Measurements from ENCODE around the gene CHCHD10. TPM values are rescaled to one million over a fixed set of nuclear protein-coding genes. Genes with fewer than 3 reads are reported as not detected.

The CHCHD10 gene
- total and polyA plus RNA-seq, 2 of the 4 experiments (the other 2 are of a cell fraction) = 2.2 to 11.2 TPM

GRCh38 chr22:23804781-23805291 is 37.1 kb upstream of the CHCHD10 start:
- no peak overlapping the region for H2BK5ac ChIP-seq (ENCODE audit: low read depth, low read length, poor library complexity, severe bottlenecking)
- no peak for ATAC-seq (ENCODE audit: low read depth)
- H2BK120ac ChIP-seq (ENCODE audit: low read depth, low read length) = no peak overlapping the region
- ChIA-PET CTCF (no interaction called here), POLR2A (ENCODE audit: unreplicated experiment) (no interaction called here)
- in situ Hi-C loops (cut with MboI; ENCODE audit: low sequenced_read_pairs) (no loop called here), intact Hi-C loops (cut with micrococcal nuclease) (no loop called here), dilution Hi-C loops (cut with HindIII; ENCODE audit: low sequenced_read_pairs, unreplicated experiment) (no loop called here)
- H2AFZ ChIP-seq (replicated peaks; ENCODE audit: low read length, poor library complexity) = no peak overlapping the region
- no peak overlapping the region for H3K4ac ChIP-seq (ENCODE audit: low read depth, low read length)
- no peak overlapping the region for H3K9ac ChIP-seq (ENCODE audit: low read depth, low read length)
- no peak overlapping the region for H4K5ac ChIP-seq (ENCODE audit: low read depth, low read length)
- H3K56ac ChIP-seq (ENCODE audit: extremely low read depth, insufficient read depth, low read length) = no peak overlapping the region
- H4K8ac ChIP-seq (ENCODE audit: low read depth in 2 of 2, low read length in 2 of 2) = no peak overlapping the region
- no peak for TF ChIP-seq NFE2L2 (IDR thresholded peaks at IDR 0.05; ENCODE audit: low read depth, low read length)
- no peak for TF ChIP-seq SMC3 (IDR thresholded peaks at IDR 0.05; ENCODE audit: low read depth, low read length)
- TF ChIP-seq CHD1 (IDR thresholded peaks at IDR 0.05; ENCODE audit: low read depth, low read length) = no peak
- no peak for TF ChIP-seq BHLHE40 (IDR thresholded peaks at IDR 0.05; ENCODE audit: low read depth, low read length)
- peak overlapping the region; percentile 70 for H2AK9ac ChIP-seq (replicated peaks; ENCODE audit: low read depth, low read length, poor library complexity)
- H3K9me3 ChIP-seq (ENCODE audit: control insufficient read depth, insufficient read depth, low read length) = no peaks in the 10 kb centered on the region
- BruUV-seq (replicated peaks) = no TSS peak
- H2BK15ac ChIP-seq (ENCODE audit: low read depth, low read length) = no peak overlapping the region
- H2AK5ac ChIP-seq (ENCODE audit: low read depth, low read length) = no peak overlapping the region
- H2BK20ac ChIP-seq (ENCODE audit: low read depth, low read length) = no peak overlapping the region
- peaks cover 0 to 9% of the 10 kb centered on the region in 2 experiments; a peak in 2 of 4 replicates for H3K79me1 ChIP-seq (ENCODE audit: low read depth in 1 of 2, low read length in 2 of 2)
- no peak overlapping the region for H3K4me3 ChIP-seq (ENCODE audit: insufficient read depth, low read depth, low read length)
- H3K4me2 ChIP-seq (ENCODE audit: low read depth, low read length) = no peak overlapping the region
- DNase-seq = no peak
- H3K36me3 ChIP-seq (ENCODE audit: control insufficient read depth, insufficient read depth, low read length) = peaks cover 66% of the 10 kb centered on the region
- no peak overlapping the region for H3K27ac ChIP-seq (ENCODE audit: insufficient read depth, low read length)
- H4K20me1 ChIP-seq (ENCODE audit: insufficient read depth, low read length) = no peaks in the 10 kb centered on the region; the same call in 1 of the 2 replicates
- no peak overlapping the region for H3K14ac ChIP-seq (replicated peaks; ENCODE audit: low read depth, low read length)
- no peak overlapping the region for H3K18ac ChIP-seq (ENCODE audit: low read depth, low read length)
- H4K91ac ChIP-seq (ENCODE audit: insufficient read depth, low read depth, low read length) = no peak overlapping the region
- no peaks in the 10 kb centered on the region for H3K9me1 ChIP-seq (ENCODE audit: insufficient read depth, low read length)
- 97% methylated on average over 6 of the region's 12 CpGs; no CpG with 5 or more reads in 1 of the 2 experiments for WGBS, 2 experiments (ENCODE audit: extremely low coverage in 2 of 2, insufficient read length in 1 of 2)
- H3K27me3 ChIP-seq (ENCODE audit: control insufficient read depth, insufficient read depth, low read length) = no peaks in the 10 kb centered on the region
- no peaks in the 10 kb centered on the region for H3K4me1 ChIP-seq (ENCODE audit: control insufficient read depth, insufficient read depth, low read length)
- no peak overlapping the region for H3K23ac ChIP-seq (ENCODE audit: low read depth, low read length)

Data from IMR-90 (cell line).